HT1080 (cell line): ENCODE results near the gene MID1IP1. TPM values are rescaled to one million over a fixed set of nuclear protein-coding genes. Genes with fewer than 3 reads are reported as not detected.
A peak's percentile ranks its signal among the peaks of the same experiment; 100 is the strongest.

Experiments used
- DNase-seq: peaks from one replicate; pipeline ENCODE4 v3.0.0-alpha.2; 2015; ENCODE audit warnings: low read depth
- total RNA-seq: library from RNA; depleted of rRNA; stranded (reverse); fragments of >200 nt; shearing (Covaris generic); gene quantifications from 2 replicates; pipeline ENCODE4 v1.2.3, GENCODE V29; 2014

The MID1IP1 gene
- total RNA-seq, 1 experiment from 2014 or later, result not detected

- DNase-seq, result no peak
Measured at GRCh38 chrX:38811515-38812243, 10.4 kb downstream of the MID1IP1 start.

- no peak for DNase-seq
Measured at GRCh38 chrX:38816155-38816554, 14.9 kb downstream of the MID1IP1 start.

- DNase-seq, result peak; percentile 39
Measured at GRCh38 chrX:38817004-38817703, 15.9 kb downstream of the MID1IP1 start.

- no peak for DNase-seq
Measured at GRCh38 chrX:38819163-38819562, 17.9 kb downstream of the MID1IP1 start.

- DNase-seq, result no peak
Measured at GRCh38 chrX:38819709-38820108, 18.4 kb downstream of the MID1IP1 start.

- DNase-seq, result no peak
Measured at GRCh38 chrX:38820751-38821150, 19.5 kb downstream of the MID1IP1 start.

- DNase-seq, result no peak
Measured at GRCh38 chrX:38824176-38824575, 22.9 kb downstream of the MID1IP1 start.

GRCh38 chrX:38831949-38832348 lies 30.7 kb downstream of the MID1IP1 start:
- DNase-seq, result no peak

- no peak for DNase-seq
Measured at GRCh38 chrX:38837389-38837788, 36.1 kb downstream of the MID1IP1 start.

- DNase-seq, result no peak
Measured at GRCh38 chrX:38839277-38839676, 38.0 kb downstream of the MID1IP1 start.

- DNase-seq, result no peak
Measured at GRCh38 chrX:38839944-38840343, 38.7 kb downstream of the MID1IP1 start.

GRCh38 chrX:38841750-38842149 lies 40.5 kb downstream of the MID1IP1 start:
- no peak for DNase-seq

GRCh38 chrX:38845426-38845825 lies 44.2 kb downstream of the MID1IP1 start:
- no peak for DNase-seq

- no peak for DNase-seq
Measured at GRCh38 chrX:38847206-38847902, 46.1 kb downstream of the MID1IP1 start.

- no peak for DNase-seq
Measured at GRCh38 chrX:38847903-38848230, 46.6 kb downstream of the MID1IP1 start.

GRCh38 chrX:38848671-38849455 lies 47.6 kb downstream of the MID1IP1 start:
- no peak for DNase-seq

- DNase-seq, result no peak
Measured at GRCh38 chrX:38850807-38851544, 49.7 kb downstream of the MID1IP1 start.

GRCh38 chrX:38854305-38854704 lies 53.0 kb downstream of the MID1IP1 start:
- no peak for DNase-seq
